Gastroesophageal sphincter (tissue), 4 donors: ENCODE results near the gene CLIP4. TPM values are rescaled to one million over a fixed set of nuclear protein-coding genes. Genes with fewer than 3 reads are reported as not detected.

Experiments
- ATAC-seq: fragments of 150-250 bp; one replicate; pipeline ENCODE4 v1.9.1; 2016; ENCODE audit warnings: mild to moderate bottlenecking, moderate library complexity
- H3K27ac ChIP-seq, 4 donors: fragments of 200-600 bp; sonication (generic) in 3 of 4; 1 replicate in 3 of 4; 2 replicates in 1 of 4; pipeline ENCODE4 v1.5.1; 2016 to 2019
- H3K27me3 ChIP-seq: fragments of 200-600 bp; sonication (generic); one replicate; pipeline ENCODE4 v1.5.1; 2019
- H3K36me3 ChIP-seq, 2 donors: fragments of 200-600 bp; sonication (generic); one replicate each; pipeline ENCODE4 v1.5.1; 2019; ENCODE audit warnings: control low read depth in 1 of 2
- H3K4me1 ChIP-seq, 3 donors: fragments of 200-600 bp; sonication (generic); 1 replicate in 2 of 3; 2 replicates in 1 of 3; pipeline ENCODE4 v1.5.1; 2016 to 2019; ENCODE audit warnings: control low read depth in 2 of 3
- H3K4me3 ChIP-seq, 2 donors: fragments of 200-600 bp; sonication (generic); one replicate each; pipeline ENCODE4 v1.5.1; 2019; ENCODE audit warnings: mild to moderate bottlenecking in 1 of 2, moderate library complexity in 1 of 2
- H3K9me3 ChIP-seq, 3 donors: fragments of 200-600 bp; sonication (generic); one replicate each; pipeline ENCODE4 v1.5.1; 2017 to 2019; ENCODE audit warnings: control low read depth in 2 of 3
- CTCF ChIP-seq, 4 experiments: fragments of 200-600 bp in 2 of 4; fragments of 450-650 bp in 2 of 4; sonication (generic) in 1 of 4; IDR thresholded peaks; one replicate each; pipeline ENCODE4 v1.5.1; 2017 to 2019; ENCODE audit warnings: antibody characterized with exemption in 4 of 4, mild to moderate bottlenecking in 2 of 4, moderate library complexity in 2 of 4
- EP300 ChIP-seq: sonication (generic); formaldehyde crosslinking; IDR thresholded peaks from one replicate; pipeline ENCODE4 v1.6.1; 2017; ENCODE audit warnings: antibody characterized with exemption, mild to moderate bottlenecking
- POLR2A ChIP-seq, 2 donors: fragments of 450-650 bp; IDR thresholded peaks; one replicate each; pipeline ENCODE4 v1.6.1; 2017; ENCODE audit warnings: antibody characterized with exemption in 2 of 2, mild to moderate bottlenecking in 2 of 2, moderate library complexity in 1 of 2
- POLR2AphosphoS5 ChIP-seq: sonication (generic); formaldehyde crosslinking; IDR thresholded peaks from one replicate; pipeline ENCODE4 v1.6.1; 2017; ENCODE audit warnings: antibody characterized with exemption
- WGBS, 2 donors: methylation state at CpG; one replicate each; pipeline ENCODE4 v1.1.5; 2018; ENCODE audit warnings: low coverage in 1 of 2; 5-methylcytosine and 5-hydroxymethylcytosine counted together
- total RNA-seq, 4 donors: library from RNA; depleted of rRNA; stranded (reverse); fragments of >200 nt; gene quantifications; one replicate each; pipeline ENCODE4 v1.1.0, GENCODE V29; 2016

Gene CLIP4
- total RNA-seq, 4 donors from 2014 or later = 64.7 to 96.0 (median 77.3) TPM

GRCh38 chr2:29074411-29074810 is 40.8 kb upstream of the CLIP4 start, which contains the start of gene PCARE:
TSS of gene PCARE (minus strand) at chr2:29074523. CDS start at chr2:29074261, 262 bp downstream.
- TF ChIP-seq POLR2A (IDR thresholded peaks at IDR 0.05) = no peak
- TF ChIP-seq POLR2AphosphoS5 = no peak
- TF ChIP-seq CTCF (IDR thresholded peaks at IDR 0.05) = no peak
- TF ChIP-seq EP300 = no peak
- Histone ChIP-seq H3K36me3 (no peaks in the 10 kb centered on the region), H3K27ac (no peak within 1 kb of the TSS), H3K4me3 (no peak within 1 kb of the TSS), H3K27me3 (no peaks in the 10 kb centered on the region), H3K9me3 (peaks cover 0 to 5% (median 0%) of the 10 kb centered on the region in 3 donors), H3K4me1 (no peaks in the 10 kb centered on the region)
- ATAC-seq = no peak
- whole genome bisulfite sequencing, 2 donors = 67 to 93% methylated on average over 8 of the region's 8 CpGs

- H3K9me3 ChIP-seq = peaks cover 0 to 18% (median 0%) of the 10 kb centered on the region in 3 donors
- H3K4me3 ChIP-seq = no peak overlapping the region
- TF ChIP-seq POLR2A (IDR thresholded peaks at IDR 0.05) = no peak
- no peak for TF ChIP-seq POLR2AphosphoS5
- TF ChIP-seq EP300 = no peak
- TF ChIP-seq CTCF (IDR thresholded peaks at IDR 0.05) = no peak
- WGBS, 2 donors = 34 to 47% methylated on average over 11 of the region's 14 CpGs
- no peaks in the 10 kb centered on the region for H3K27me3 ChIP-seq
- no peak for ATAC-seq
- H3K4me1 ChIP-seq = no peaks in the 10 kb centered on the region
- no peaks in the 10 kb centered on the region for H3K36me3 ChIP-seq
- H3K27ac ChIP-seq = peak overlapping the region in 1 of 4 donors; percentile 1
Observed at GRCh38 chr2:29075894-29076705, 39.1 kb upstream of the CLIP4 start.

- peaks cover 0 to 18% (median 0%) of the 10 kb centered on the region in 3 donors for H3K9me3 ChIP-seq
- no peaks in the 10 kb centered on the region for H3K36me3 ChIP-seq
- no peaks in the 10 kb centered on the region for H3K4me1 ChIP-seq
- ATAC-seq = no peak
- TF ChIP-seq POLR2AphosphoS5 (no peak), CTCF (IDR thresholded peaks at IDR 0.05) (no peak), EP300 (no peak), POLR2A (IDR thresholded peaks at IDR 0.05) (no peak)
- no peaks in the 10 kb centered on the region for H3K27me3 ChIP-seq
- H3K4me3 ChIP-seq = no peak overlapping the region
- no peak overlapping the region for H3K27ac ChIP-seq
- no CpG with 5 or more reads among the region's 7 CpGs for WGBS, 2 donors
Observed at GRCh38 chr2:29079887-29080286, 35.3 kb upstream of the CLIP4 start.

- ATAC-seq = peak; percentile 48
- Histone ChIP-seq H3K27me3 (no peaks in the 10 kb centered on the region), H3K9me3 (peaks cover 0 to 18% (median 0%) of the 10 kb centered on the region in 3 donors), H3K36me3 (no peaks in the 10 kb centered on the region), H3K27ac (no peak overlapping the region), H3K4me3 (no peak overlapping the region), H3K4me1 (no peaks in the 10 kb centered on the region)
- no peak for TF ChIP-seq CTCF (IDR thresholded peaks at IDR 0.05)
- TF ChIP-seq POLR2A (IDR thresholded peaks at IDR 0.05) = no peak
- TF ChIP-seq POLR2AphosphoS5 = no peak
- 86 to 88% methylated on average over 2 of the region's 12 CpGs for WGBS, 2 donors
Observed at GRCh38 chr2:29080886-29081743, 34.1 kb upstream of the CLIP4 start.
